Lung (tissue), 12 donors: Measurements from ENCODE around the gene PER2. TPM values are rescaled to one million over a fixed set of nuclear protein-coding genes. Genes with fewer than 3 reads are reported as not detected.

ENCODE experiments used
- ATAC-seq: fragments of 200-7000 bp; cut with Tn5 transposase; one replicate; pipeline ENCODE4 v1.9.1; 2020; ENCODE audit warnings: moderate number of reproducible peaks; ENCODE audit not compliant: insufficient read depth, low FRiP score
- DNase-seq, 3 donors: peaks; one replicate each; pipeline ENCODE4 v3.0.0-alpha.2; 2013 to 2017
- H3K27ac ChIP-seq, 2 donors: one replicate each; pipeline ENCODE4 v1.5.1; 2013; ENCODE audit warnings: mild to moderate bottlenecking in 2 of 2, moderate library complexity in 2 of 2, control low read depth in 1 of 2, inconsistent platforms in 1 of 2, low read depth in 1 of 2, low read length in 1 of 2
- H3K27me3 ChIP-seq, 3 donors: one replicate each; pipeline ENCODE4 v1.5.1; 2013; ENCODE audit warnings: low read length in 2 of 3; ENCODE audit not compliant: control insufficient read depth in 3 of 3, insufficient read depth in 3 of 3
- H3K36me3 ChIP-seq, 4 donors: one replicate each; pipeline ENCODE4 v1.5.1; 2013; ENCODE audit warnings: low read length in 4 of 4, mild to moderate bottlenecking in 1 of 4, moderate library complexity in 1 of 4; ENCODE audit not compliant: control insufficient read depth in 4 of 4, insufficient read depth in 4 of 4
- H3K4me1 ChIP-seq, 5 donors: one replicate each; pipeline ENCODE4 v1.5.1; 2013; ENCODE audit warnings: low read length in 5 of 5, mild to moderate bottlenecking in 2 of 5, moderate library complexity in 1 of 5; ENCODE audit not compliant: control insufficient read depth in 5 of 5, insufficient read depth in 5 of 5
- H3K4me3 ChIP-seq: one replicate; pipeline ENCODE4 v1.5.1; 2013; ENCODE audit warnings: mild to moderate bottlenecking, control low read depth, moderate library complexity
- H3K9ac ChIP-seq, 2 donors: one replicate each; pipeline ENCODE4 v1.5.1; 2013; ENCODE audit warnings: low read length in 2 of 2, control low read depth in 1 of 2; ENCODE audit not compliant: insufficient read depth in 1 of 2
- H3K9me3 ChIP-seq, 4 donors: one replicate each; pipeline ENCODE4 v1.5.1; 2013; ENCODE audit warnings: low read length in 3 of 4, mild to moderate bottlenecking in 1 of 4, moderate library complexity in 1 of 4; ENCODE audit not compliant: control insufficient read depth in 4 of 4, insufficient read depth in 3 of 4
- CTCF ChIP-seq: IDR thresholded peaks from 2 replicates; pipeline ENCODE4 v1.5.1; 2012; ENCODE audit warnings: mild to moderate bottlenecking; ENCODE audit errors: control extremely low read depth, extremely low read depth
- WGBS, 2 donors: extraction: QIAGEN DNeasy Blood & Tissue Kit; methylation state at CpG; one replicate each; pipeline ENCODE4 v1.1.7; 2013; 5-methylcytosine and 5-hydroxymethylcytosine counted together
- polyA plus RNA-seq, 2 donors: library from polyadenylated mRNA; stranded (reverse); fragments of 200-250 nt; gene quantifications; one replicate each; pipeline ENCODE4 v1.2.1, GENCODE V29; 2013
- total RNA-seq, 2 donors: library from RNA; depleted of rRNA in 1 of 2; stranded (reverse); fragments of >200 nt in 1 of 2; gene quantifications; one replicate each; pipeline ENCODE4 v1.2.1, GENCODE V29; 2014 to 2021
- donor health status: control.
- donor health status: control.
- donor health status: Bipolar disorder and iron deficiency.
- donor health status: healthy.
- donor health status: DM: yes; HTN: yes; CAD: no.

PER2 gene
- total and polyA plus RNA-seq, 4 donors: 4.1 to 27.1 (median 10.5) TPM

GRCh38 chr2:238225121-238225520, 63.3 kb downstream of the PER2 start:
- no peak overlapping the region for H3K27ac ChIP-seq
- DNase-seq (no peak), ATAC-seq (no peak)
- H3K4me1 ChIP-seq: peaks cover 0 to 1% (median 0%) of the 10 kb centered on the region in 5 donors
- no peaks in the 10 kb centered on the region for H3K9me3 ChIP-seq
- no peak overlapping the region for H3K4me3 ChIP-seq
- H3K36me3 ChIP-seq: no peaks in the 10 kb centered on the region
- no peak overlapping the region for H3K9ac ChIP-seq
- H3K27me3 ChIP-seq: peaks cover 0 to 2% (median 0%) of the 10 kb centered on the region in 3 donors
- WGBS, 2 donors: 96 to 97% methylated on average over 13 of the region's 13 CpGs
- TF ChIP-seq CTCF: no peak

- H3K9ac ChIP-seq: no peak overlapping the region
- ATAC-seq: no peak
- H3K9me3 ChIP-seq: no peaks in the 10 kb centered on the region
- DNase-seq: no peak
- no peaks in the 10 kb centered on the region for H3K27me3 ChIP-seq
- no peak overlapping the region for H3K27ac ChIP-seq
- H3K4me3 ChIP-seq: no peak overlapping the region
- H3K4me1 ChIP-seq: peaks cover 0 to 1% (median 0%) of the 10 kb centered on the region in 5 donors
- WGBS, 2 donors: 96 to 97% methylated on average over 29 of the region's 29 CpGs
- TF ChIP-seq CTCF: no peak
- no peaks in the 10 kb centered on the region for H3K36me3 ChIP-seq
Measured at GRCh38 chr2:238224356-238225035, 63.9 kb downstream of the PER2 start.

GRCh38 chr2:238220892-238221521, 67.4 kb downstream of the PER2 start:
- Histone ChIP-seq H3K27ac (no peak overlapping the region), H3K27me3 (no peaks in the 10 kb centered on the region), H3K4me3 (no peak overlapping the region), H3K9ac (no peak overlapping the region), H3K36me3 (no peaks in the 10 kb centered on the region), H3K9me3 (no peaks in the 10 kb centered on the region), H3K4me1 (peaks cover 0 to 1% (median 0%) of the 10 kb centered on the region in 5 donors)
- no peak for TF ChIP-seq CTCF
- no peak for DNase-seq
- ATAC-seq: no peak
- 84 to 85% methylated on average over 23 of the region's 23 CpGs for WGBS, 2 donors
